Breast epithelium (tissue), 3 donors: Measurements from ENCODE around the gene TMTC2.

Experiments used
- POLR2A ChIP-seq: fragments of 450-650 bp; IDR thresholded peaks from one replicate; pipeline ENCODE4 v1.6.1; 2016; ENCODE audit warnings: antibody characterized with exemption, mild to moderate bottlenecking, moderate library complexity
- POLR2AphosphoS5 ChIP-seq, 3 donors: sonication (generic); formaldehyde crosslinking; IDR thresholded peaks; one replicate each; pipeline ENCODE4 v1.6.1; 2017; ENCODE audit warnings: antibody characterized with exemption in 3 of 3
- TF ChIP-seq, protein P1 (sequence below), 3 donors: fragments of 450-650 bp; IDR thresholded peaks; one replicate each; pipeline ENCODE4 v1.5.1; 2016 to 2017; ENCODE audit warnings: antibody characterized with exemption in 3 of 3, mild to moderate bottlenecking in 3 of 3, moderate library complexity in 3 of 3

DNA sequence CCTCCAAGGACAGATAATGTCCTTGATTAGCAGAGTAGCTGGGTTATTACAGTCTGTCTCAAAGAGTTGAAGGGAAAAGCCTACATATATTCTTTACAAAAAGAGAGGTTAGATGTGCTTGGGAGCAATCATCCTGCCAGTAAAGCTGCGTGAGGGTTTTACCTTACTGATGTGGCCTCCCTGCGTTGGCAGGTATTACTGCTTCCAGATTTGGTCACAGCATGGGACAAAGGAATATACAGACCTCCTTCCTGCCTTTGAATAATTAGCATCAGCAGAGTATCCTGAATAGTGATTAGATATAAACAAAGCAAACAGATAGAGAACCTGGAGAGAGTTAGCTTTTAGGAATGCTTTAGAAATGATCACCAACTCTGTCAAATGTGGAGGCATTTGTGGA, 69.6 kb downstream of the TMTC2 start:
- TF ChIP-seq POLR2A (no peak), POLR2AphosphoS5 (IDR thresholded peaks at IDR 0.05) (no peak)
- TF ChIP-seq, protein P1, sequence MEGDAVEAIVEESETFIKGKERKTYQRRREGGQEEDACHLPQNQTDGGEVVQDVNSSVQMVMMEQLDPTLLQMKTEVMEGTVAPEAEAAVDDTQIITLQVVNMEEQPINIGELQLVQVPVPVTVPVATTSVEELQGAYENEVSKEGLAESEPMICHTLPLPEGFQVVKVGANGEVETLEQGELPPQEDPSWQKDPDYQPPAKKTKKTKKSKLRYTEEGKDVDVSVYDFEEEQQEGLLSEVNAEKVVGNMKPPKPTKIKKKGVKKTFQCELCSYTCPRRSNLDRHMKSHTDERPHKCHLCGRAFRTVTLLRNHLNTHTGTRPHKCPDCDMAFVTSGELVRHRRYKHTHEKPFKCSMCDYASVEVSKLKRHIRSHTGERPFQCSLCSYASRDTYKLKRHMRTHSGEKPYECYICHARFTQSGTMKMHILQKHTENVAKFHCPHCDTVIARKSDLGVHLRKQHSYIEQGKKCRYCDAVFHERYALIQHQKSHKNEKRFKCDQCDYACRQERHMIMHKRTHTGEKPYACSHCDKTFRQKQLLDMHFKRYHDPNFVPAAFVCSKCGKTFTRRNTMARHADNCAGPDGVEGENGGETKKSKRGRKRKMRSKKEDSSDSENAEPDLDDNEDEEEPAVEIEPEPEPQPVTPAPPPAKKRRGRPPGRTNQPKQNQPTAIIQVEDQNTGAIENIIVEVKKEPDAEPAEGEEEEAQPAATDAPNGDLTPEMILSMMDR (IDR thresholded peaks at IDR 0.05) = no peak
